Measurements from ENCODE around the gene ZNF362.
A peak's percentile ranks its signal among the peaks of the same experiment; 100 is the strongest.
"Not testable (repeated sequence)": the region's sequence is repeated elsewhere in the genome, so short reads cannot be mapped to it uniquely, and the experiment has no call there.

The ZNF362 gene

DNA sequence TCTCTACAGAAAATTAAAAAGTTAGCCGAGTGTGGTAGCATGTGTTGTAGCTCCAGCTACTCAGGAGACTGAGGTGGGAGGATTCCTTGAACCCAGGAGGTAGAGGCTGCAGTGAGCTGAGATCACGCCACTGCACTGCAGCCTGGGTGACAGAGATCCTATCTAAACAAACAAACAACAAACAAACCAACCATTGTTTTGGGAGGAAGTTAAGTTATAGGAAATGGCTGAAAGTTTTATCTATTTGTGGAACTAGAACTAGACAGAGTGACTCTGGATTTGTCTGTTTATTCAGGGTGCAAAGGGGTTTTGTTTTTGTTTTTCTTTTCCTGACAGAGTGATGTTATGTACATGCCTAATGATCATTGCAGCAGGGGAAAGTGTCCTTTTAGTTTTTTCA, 31.0 kb downstream of the ZNF362 start:
- DNase-seq (ENCODE audit: low read depth) = no peak

DNA sequence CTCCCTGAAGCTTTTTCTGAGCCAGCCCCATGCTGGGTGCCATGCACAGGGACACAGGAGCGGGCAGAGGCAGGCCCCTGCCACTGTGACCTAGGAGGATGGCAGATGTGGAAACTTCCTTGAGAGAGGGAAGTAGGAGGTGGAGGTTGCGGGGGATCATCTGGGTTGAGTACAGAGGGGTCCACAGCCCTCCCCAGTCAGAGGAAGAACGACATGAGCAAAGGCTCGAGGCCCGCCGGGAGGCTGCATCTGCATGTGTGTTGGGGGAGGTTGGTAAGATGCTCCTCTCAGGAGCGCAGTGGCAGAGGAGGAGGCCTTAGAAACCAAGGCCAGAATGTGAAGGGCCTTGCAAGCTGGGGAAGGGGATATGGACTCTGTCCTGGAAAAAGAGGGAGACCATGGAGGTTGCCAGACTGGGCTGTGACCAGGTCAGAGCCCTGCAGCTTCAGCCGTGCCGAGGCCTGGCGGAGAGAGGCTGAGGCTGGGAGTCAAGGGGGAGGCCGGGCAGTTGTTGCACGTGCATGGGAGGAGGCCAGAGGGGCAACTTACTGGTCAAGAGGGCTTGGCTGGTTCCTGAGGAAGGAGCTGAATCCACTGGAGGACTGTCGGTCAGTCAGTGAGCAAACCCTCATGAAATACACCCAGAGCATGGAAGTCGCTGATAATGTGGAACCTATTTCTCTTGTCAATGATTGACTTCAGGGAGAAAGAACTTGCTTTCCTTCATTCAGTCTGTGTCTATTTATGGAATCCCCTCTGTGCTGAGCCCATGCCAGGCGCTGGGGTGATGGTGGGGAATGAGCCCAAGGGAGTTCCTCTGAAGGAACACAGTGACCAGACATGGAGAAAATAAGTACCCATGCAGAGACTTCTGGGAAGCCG, 32.9 kb downstream of the ZNF362 start:
- no peak for DNase-seq (ENCODE audit: low read depth)

DNA sequence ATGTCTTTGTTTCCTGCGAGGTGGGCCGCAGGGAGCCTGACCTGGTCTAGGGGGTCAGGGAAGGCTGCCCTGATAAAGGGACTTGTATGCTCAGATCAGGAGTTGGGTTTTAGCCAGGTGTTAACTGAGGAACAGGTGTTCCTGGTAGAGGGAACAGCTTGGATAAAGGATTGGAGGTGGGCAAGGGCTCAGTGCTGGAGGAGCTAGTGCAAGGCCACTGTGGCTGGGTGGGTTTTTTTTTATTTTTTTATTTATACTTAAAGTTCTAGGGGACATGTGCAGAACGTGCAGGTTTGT, 33.5 kb downstream of the ZNF362 start:
- no peak for DNase-seq (ENCODE audit: low read depth)

DNA sequence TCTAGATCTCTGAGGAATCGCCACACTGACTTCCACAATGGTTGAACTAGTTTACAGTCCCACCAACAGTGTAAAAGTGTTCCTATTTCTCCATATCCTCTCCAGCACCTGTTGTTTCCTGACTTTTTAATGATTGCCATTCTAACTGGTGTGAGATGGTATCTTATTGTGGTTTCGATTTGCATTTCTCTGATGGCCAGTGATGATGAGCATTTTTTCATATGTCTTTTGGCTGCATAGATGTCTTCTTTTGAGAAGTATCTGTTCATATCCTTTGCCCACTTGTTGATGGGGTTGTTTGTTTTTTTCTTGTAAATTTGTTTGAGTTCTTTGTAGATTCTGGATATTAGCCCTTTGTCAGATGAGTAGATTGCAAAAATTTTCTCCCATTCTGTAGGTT, 34.3 kb downstream of the ZNF362 start:
- not testable (repeated sequence) for DNase-seq (ENCODE audit: low read depth)

DNA sequence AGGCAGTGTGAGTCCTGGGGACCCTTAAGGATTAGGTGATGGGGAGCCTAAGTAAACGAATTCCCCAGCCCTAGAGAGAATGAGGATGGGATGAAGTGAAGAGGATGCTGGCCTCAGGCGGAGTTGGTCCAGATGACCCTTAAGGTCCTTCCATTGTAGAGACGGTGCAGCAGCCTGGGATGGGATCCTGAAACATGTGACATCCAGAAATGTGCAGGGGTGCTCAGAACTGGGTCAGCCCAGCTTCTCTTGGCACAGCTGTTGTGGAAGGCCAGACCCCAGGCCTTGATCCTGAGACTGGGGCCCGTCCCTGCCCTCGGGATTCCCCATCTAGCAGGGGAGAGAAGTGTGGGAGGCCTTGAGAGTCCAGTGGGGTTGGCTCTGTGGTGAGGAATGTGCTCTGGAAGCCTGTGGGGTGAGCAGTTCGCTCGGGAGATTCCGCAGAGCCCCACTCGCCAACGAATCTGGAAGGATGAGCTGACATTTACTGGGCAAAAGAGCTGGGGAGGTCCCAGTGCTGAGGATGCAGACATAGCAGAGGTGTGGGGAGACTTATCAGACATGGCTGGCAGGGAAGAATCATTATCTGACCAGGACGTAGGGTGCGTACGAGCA, 36.5 kb downstream of the ZNF362 start:
- no peak for DNase-seq (ENCODE audit: low read depth)

DNA sequence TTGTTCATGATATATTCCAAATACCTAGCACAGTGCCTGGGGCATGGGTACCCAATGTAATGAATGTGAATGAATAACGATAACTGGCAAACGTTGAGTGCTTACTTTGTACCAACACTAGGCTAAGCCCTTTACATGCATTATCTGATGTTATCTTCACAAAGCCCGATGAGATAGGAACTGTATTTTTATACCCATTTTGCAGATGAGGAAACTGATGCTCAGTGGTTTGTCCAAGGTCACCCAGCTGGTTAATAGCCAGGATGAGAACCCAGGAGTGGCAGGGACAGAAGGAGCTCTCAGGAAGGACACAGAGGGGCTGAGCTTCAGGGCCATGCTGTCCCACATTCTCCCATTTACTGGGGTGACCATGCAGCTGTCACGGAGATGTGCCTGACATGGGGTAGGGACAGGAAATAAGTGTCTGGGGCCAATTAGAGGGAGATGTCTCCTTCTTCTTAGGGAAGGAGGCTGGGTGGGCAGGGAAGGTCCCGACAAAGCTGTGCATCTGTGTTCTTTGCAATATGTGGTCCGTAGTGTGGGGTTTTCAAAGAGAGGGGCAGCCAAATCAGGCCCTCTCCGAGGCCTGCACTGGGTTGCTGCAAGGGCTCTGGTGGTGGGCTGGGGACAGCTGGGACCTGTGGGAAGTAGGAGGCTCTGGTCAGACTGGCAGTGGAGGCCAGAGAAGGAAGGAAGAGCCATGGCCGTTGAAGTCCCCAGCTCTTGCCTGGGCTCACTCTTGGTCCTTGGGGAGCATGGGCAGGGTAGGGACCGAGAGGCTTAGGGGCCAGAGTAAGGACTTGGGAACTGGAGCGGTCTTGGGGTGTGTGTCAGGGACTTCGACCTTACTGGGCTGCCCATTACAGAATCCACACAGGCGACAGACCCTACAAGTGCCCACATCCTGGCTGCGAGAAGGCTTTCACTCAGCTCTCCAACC, 38.0 kb downstream of the ZNF362 start:
- DNase-seq (ENCODE audit: low read depth) = no peak

DNA sequence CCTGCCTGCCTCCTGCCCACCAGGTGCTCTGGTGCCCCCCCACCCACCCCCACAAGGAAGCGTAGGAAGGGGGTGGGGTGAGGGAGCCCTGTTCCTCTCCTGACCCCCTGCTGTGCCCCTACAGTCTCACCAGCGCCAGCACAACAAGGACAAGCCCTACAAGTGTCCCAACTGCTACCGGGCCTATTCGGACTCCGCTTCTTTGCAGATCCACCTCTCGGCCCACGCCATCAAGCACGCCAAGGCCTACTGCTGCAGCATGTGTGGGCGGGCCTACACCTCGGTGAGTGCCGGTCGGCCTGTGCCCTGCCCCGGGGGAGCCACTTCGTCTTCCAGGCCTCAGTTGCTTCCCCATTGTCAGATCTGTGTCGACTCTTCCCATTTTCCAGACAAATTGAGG, 38.7 kb downstream of the ZNF362 start:
- DNase-seq (ENCODE audit: low read depth) = no peak

DNA sequence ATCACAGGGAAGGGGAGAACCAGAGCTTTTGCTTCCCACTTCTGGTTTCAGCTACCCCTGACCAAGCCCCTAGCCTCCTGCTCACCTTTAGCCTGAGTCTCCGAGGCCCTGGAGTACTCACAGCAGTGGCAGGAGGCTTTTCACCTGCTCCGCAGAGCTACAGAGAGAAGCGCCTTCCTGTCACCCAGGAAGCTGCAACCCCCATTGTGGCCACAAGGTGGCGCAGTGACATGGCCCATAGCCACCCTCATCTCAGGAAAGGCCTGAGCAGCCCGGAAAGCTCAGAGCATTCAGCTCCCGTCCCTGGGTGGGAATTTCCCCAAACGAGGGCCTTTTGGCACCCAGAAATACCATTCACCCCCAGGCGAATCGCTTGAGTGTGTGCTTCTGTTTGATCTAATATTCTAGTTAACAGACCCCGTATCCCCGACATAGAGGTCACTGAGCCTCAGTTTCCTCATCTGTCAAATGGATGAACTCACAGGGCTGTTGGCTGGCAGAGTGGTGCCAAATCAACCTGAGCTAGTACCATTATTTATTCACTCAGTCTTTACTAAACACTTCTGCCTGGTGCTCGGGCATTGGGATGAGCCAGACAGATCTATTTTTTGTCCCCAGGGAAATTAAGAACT, 39.3 kb downstream of the ZNF362 start:
- DNase-seq (ENCODE audit: low read depth) = peak; percentile 72

DNA sequence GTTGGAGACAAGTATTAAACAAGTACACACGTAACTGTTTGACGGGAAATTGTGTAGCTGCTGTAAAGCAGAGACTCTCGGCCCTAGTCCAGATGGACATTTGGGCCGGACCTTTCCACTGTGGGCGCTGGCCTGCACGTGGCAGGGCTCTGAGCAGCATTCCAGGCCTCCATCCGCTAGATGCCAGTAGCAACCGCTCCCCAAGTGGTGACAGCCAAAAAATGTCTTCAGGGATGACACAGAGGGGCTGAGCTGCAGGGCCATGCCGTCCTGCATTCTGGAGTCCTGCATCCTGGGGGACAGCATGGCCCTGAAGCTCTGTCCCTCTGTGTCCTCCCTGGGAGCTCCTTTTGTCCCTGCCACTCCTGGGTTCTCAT, 39.8 kb downstream of the ZNF362 start:
- no peak for DNase-seq (ENCODE audit: low read depth)

DNA sequence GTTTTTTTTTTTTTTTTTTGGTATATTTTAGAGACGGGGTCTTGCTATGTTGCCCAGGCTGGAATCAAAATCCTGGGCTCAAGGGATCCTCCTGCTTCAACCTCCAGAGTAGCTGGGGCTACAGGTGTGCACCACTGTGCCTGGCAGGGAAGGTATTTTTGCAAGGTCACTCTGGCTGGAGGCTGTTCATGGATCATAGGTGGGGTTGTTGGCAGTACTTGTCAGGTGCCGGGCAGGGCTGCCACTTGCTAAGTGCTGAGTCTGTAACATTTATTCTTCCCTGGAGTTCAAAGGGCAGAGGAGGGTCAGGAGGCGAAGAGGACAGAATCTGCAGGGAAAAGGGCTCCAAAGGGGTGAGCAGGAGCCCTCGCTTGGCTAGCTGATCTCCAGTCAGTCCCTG, 40.5 kb downstream of the ZNF362 start:
- DNase-seq (ENCODE audit: low read depth) = no peak

DNA sequence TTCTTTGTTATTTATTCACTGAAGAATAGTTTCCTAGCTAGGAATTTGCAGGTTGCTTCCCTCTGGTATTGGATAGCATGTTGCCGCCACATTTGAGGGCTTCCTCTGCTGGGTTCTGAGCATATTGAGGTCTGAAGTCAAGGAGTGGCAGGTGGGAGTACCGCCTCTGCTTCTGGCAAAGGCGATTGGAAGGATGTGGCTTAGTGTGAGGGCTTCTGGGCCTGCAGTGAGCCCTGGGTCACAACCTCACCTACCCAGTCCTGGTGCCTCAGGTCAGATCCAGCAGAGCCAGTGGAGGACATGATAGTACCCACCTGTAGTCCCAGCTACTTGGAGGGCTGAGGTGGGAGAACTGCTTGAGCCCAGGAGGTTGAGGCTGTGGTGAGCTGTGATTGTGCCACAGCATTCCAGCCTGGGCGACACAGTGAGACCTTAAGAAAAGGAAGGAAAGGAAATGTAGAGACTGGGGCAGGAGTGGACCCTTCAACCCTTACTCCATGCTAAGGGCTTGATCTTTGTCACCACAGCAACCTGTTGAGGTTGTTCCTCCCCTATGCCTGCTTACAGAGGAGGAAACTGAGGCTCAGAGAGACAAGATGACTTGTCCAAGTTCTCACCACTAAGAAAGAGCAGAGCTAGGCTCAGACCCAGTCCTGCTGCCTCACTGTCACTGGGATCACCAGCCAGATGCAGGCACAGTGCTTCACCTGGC, 41.8 kb downstream of the ZNF362 start:
- no peak for DNase-seq (ENCODE audit: low read depth)

DNA sequence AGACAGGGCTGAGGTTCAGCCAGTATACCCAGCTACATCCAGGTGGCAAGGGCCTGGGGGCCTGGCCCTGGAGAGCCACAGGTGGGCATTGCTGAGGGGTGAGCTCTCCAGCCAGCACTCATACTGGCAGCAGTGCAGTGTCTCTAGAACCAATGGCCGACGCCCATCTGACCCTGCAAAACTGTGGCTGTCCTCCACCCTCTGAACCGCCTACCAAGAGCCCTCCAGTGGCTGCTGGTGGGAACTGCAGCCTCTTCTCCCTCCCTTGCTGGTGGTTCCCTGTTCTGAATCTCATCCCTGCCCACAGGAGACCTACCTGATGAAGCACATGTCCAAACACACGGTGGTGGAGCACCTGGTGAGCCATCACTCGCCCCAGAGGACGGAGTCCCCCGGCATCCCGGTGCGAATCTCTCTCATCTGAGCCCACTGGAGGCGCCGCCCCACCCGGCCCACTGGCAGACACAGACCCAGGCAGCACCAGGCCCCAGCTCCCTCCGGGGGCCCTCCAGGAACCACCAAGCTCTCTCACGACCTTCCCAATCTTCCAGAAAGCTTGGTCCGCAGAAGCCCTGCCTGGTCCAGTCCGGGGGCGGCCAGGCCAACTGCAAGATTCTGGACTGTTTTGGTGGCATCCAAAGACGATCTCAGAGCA, 42.5 kb downstream of the ZNF362 start:
- peak; percentile 62 for DNase-seq (ENCODE audit: low read depth)

DNA sequence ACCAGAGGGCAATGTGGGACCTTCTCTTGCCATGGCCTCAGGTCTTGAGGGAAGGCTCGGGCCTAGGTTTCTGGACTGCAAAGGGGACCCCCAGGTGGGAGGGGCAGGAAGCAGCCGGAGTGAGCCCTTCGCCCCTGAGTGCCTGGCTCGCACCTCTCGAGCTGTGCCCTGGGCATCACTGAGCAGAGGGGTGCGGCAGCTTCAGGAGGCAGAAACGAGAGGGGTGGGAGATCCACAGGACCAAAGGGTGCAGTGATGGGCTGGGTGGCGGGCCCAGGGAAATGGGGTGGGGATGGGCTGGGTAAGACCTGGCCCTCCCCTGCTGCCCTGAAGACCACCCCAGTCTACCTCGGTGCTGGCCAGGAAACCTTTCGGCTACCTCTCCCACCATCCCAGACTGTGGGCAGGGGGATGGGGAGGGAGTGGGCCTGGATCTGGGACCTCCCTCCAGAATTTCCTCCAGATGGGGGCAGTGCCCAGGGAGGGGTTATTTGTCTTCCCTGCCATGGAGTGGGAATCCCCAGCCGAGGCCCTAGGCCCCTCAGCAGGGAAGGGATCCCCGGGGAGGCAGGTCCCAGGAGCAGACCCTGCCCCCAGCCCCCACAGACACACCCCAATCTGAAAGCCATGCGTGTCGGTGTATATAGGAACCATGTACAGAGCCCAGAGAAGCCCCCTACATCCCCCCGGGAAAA, 43.3 kb downstream of the ZNF362 start:
- DNase-seq (ENCODE audit: low read depth) = no peak

DNA sequence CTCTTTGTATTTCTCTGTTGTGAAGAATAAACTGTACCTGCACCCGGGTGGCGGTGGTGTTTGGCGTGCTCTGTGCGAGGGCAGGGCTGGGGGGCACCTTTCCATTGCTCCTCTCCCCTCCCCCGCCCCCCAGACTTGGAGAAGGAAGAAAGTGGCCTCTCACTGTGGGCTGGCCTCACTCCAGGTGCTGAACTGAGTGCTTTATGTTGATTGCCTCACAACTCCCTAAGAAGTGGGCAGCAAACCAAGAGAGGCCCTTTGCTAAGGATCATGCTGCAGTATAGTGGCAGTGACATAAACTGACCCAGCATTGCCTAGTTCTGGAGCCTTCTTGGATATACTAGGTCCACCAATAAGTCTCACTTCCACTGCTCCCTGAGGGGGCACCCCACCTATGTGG, 44.4 kb downstream of the ZNF362 start:
- DNase-seq (ENCODE audit: low read depth) = peak; percentile 90

DNA sequence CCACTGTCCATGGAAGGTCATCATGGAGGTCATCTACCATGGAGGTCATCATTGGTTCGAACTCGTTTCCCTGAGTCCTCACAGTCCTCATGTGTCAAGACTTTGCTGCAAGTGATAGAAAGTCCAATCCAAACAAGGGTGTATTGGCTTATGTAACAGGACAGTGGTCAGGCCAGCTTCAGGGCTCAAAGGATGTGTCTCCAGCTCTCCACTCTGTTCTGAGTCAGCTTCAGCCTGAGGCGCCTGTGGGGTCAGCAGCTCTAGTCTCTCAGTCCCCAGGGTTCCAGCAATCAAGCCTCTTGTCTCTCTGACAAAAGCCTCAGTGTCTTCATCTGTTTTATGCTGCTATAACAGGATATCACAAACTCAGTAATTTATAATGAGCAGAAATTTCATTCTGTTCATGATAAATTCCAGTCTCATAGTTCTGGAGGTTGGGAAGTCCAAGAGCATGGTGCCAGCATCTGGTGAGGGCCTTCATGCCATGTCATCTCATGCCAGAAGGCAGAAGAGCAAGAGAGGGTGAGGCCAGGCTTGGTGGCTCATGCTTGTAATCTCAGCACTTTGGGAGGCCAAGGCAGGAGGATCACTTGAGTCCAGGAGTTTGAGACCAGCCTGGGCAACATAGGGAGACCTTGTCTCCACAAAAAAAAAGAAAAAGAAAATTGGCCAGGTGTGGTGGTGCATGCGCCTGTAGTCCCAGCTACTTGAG, 45.1 kb downstream of the ZNF362 start:
- peak; percentile 43 for DNase-seq (ENCODE audit: low read depth)

DNA sequence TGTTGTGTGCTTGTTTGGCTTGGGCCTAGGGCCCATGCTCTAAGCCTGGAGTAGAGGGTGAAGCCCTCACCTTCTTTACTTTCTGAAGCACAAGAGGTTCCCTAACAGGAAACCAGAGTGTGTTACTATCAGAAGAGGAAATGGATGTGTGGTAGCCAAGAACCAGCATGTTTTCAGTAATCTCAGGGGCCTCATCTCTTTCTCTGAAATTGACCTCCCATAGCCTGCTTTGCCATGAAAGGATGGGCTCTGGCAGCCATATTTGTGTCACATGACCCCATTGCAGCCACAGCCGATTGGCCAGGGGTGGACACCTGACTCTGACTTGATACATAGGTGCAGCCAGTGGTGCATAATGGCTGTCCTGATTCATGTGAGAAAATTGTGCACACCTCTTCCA, 46.0 kb downstream of the ZNF362 start:
- no peak for DNase-seq (ENCODE audit: low read depth)

DNA sequence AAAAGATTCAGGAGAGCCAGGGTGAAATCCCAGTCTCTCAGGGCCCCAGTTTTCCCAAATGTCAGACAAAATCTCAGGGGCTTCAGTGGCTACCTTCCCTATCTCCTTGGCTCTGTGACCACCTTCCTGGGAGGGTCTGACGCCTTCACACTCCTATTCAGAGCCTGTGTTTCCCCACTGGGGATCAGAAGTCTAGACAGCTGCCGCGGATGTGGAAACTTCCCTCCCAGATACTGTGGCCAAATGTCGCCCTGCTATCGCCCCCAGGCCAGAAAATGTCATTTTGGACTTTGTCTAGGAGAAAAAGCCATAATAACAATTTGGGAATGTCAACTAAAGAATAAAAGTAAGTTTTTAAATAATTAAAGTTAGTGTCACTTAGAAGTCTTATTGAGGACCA, 48.7 kb downstream of the ZNF362 start:
- DNase-seq (ENCODE audit: low read depth) = no peak

DNA sequence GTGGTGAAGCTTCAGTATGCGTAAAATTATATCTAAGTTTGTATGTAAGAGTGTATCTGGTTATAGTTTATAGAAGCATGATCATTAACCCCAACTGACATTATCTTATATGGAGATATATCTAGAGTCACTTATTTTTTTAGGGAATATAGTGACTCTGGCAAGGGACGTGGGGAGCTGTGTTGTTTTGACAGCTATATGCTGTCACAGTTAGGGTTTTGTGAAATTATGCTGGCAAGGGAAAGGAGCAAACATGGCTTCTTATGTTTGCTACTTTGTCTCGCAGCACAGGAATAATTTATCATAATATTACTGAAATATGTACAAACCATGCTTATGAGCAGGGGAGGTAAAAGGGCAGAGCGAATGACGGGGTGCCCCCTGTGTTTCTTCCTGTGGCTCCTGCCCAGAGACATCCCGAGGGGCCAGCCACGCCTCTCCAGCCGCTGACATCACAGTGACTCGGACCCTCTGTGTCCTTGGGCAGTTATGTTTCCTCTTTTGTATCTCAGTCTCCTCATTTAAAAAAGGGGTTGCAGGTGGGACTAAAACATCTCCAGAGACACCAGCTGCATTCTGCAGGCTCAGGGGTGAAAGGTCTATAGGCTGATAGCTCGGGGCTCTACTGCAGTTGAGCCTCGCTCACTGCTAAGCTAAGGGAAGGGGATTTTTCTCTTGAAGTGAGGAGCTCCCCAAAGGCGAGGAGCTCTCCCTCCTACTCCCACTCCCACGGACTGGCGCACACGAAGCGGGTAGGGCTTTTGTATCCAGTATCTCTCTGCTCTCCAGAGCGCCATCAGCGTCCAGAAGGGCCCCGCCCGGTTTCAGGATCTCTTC, 49.7 kb downstream of the ZNF362 start:
- no peak for DNase-seq (ENCODE audit: low read depth)

All from iris pigment epithelial cell (primary cell).